Amygdala (tissue), 56 donors: Measurements from ENCODE around the gene ARHGAP26.
A peak's percentile ranks its signal among the peaks of the same experiment; 100 is the strongest.

ENCODE experiments used
- DNase-seq, 56 donors: peaks; one replicate each; lab custom pipeline; 2025; lab: John Stamatoyannopoulos, UW

The ARHGAP26 gene

GRCh38 chr5:143161885-143162540 lies 391.8 kb downstream of the ARHGAP26 start:
- DNase-seq = no peak

GRCh38 chr5:143162810-143163209 lies 392.6 kb downstream of the ARHGAP26 start:
- DNase-seq = no peak

- DNase-seq = no peak
These were observed 394.4 kb downstream of the ARHGAP26 start for GRCh38 chr5:143164557-143164956.

- DNase-seq = no peak
These were observed 395.1 kb downstream of the ARHGAP26 start for GRCh38 chr5:143165049-143165880.

- DNase-seq = no peak
These were observed 395.9 kb downstream of the ARHGAP26 start for GRCh38 chr5:143166090-143166489.

- no peak for DNase-seq
These were observed 396.7 kb downstream of the ARHGAP26 start for GRCh38 chr5:143166661-143167420.

GRCh38 chr5:143168171-143168741 lies 398.1 kb downstream of the ARHGAP26 start:
- DNase-seq = no peak

- no peak for DNase-seq
These were observed 399.0 kb downstream of the ARHGAP26 start for GRCh38 chr5:143168921-143169810.

GRCh38 chr5:143170104-143170503 lies 399.9 kb downstream of the ARHGAP26 start:
- DNase-seq = peak in 1 of 56 donors; percentile 1

- DNase-seq = no peak
These were observed 400.8 kb downstream of the ARHGAP26 start for GRCh38 chr5:143170977-143171376.

- DNase-seq = no peak
These were observed 402.6 kb downstream of the ARHGAP26 start for GRCh38 chr5:143172739-143173138.

- DNase-seq = no peak
These were observed 403.1 kb downstream of the ARHGAP26 start for GRCh38 chr5:143173139-143173889.

GRCh38 chr5:143174714-143175398 lies 404.7 kb downstream of the ARHGAP26 start:
- no peak for DNase-seq

- peak in 1 of 56 donors; percentile 20 for DNase-seq
These were observed 405.9 kb downstream of the ARHGAP26 start for GRCh38 chr5:143176048-143176447.

- peak in 10 of 56 donors; percentile 4 to 37 (median 14) for DNase-seq
These were observed 407.2 kb downstream of the ARHGAP26 start for GRCh38 chr5:143177263-143177983.

GRCh38 chr5:143179126-143179740 lies 409.1 kb downstream of the ARHGAP26 start:
- DNase-seq = no peak

GRCh38 chr5:143180751-143181150 lies 410.6 kb downstream of the ARHGAP26 start:
- no peak for DNase-seq
